ENCODE results near the gene FAH. TPM values are rescaled to one million over a fixed set of nuclear protein-coding genes. Genes with fewer than 3 reads are reported as not detected.

Gene FAH
- total and polyA plus RNA-seq, 2 donors (not counting 3 experiments of a cell fraction or from before 2014, with no cell fraction given), result 18.2 to 18.7 TPM

- POLR2A ChIA-PET, result no interaction called here
- no TSS peak for BruUV-seq (replicated peaks)
These were observed 64.6 kb downstream of the FAH start for GRCh38 chr15:80217327-80217900.

More at GRCh38 chr15:80217327-80217900, 64.6 kb downstream of the FAH start:
- intact Hi-C loops (cut with micrococcal nuclease), result no loop called here
- no peaks in the 10 kb centered on the region for H3K9me3 ChIP-seq (replicated peaks; ENCODE audit: control insufficient read depth, insufficient read depth, low read length)
- H3K79me2 ChIP-seq (ENCODE audit: control insufficient read depth, insufficient read depth, low read length), result no peaks in the 10 kb centered on the region
- FAIRE-seq (no peak), DNase-seq (ENCODE audit: low read depth, low spot score) (no peak)
- CTCF ChIA-PET, result interaction anchor here (1.3 kb wide), 1 partner anchor 18 kb away, joined by 3 read pairs; no protein-coding TSS in a partner anchor
- H3K4me1 ChIP-seq (ENCODE audit: control insufficient read depth, extremely low read depth, insufficient read depth, low read length), result no peaks in the 10 kb centered on the region
- H3K4me3 ChIP-seq (replicated peaks in 1 of 3; ENCODE audit: insufficient read depth in 1 of 3, low read depth in 1 of 3, low read length in 3 of 3), result no peak overlapping the region
- H2AFZ ChIP-seq (ENCODE audit: low read depth, low read length), result no peak overlapping the region
- H3K27ac ChIP-seq (ENCODE audit: insufficient read depth, low read depth, low read length), result no peak overlapping the region
- no peak overlapping the region for H3K4me2 ChIP-seq (ENCODE audit: insufficient read depth, low read length)
- dilution Hi-C loops (cut with MboI; ENCODE audit: extremely low pct_ligation_motif_present, low sequenced_read_pairs), result no loop called here
- TF ChIP-seq JUN (IDR thresholded peaks at IDR 0.05; ENCODE audit: borderline replicate concordance, insufficient read depth, insufficient read length, low read depth), result no peak
- TF ChIP-seq GATA2 (IDR thresholded peaks at IDR 0.05; ENCODE audit: insufficient read depth, insufficient read length, low read depth, low read length), result no peak
- TF ChIP-seq FOS (IDR thresholded peaks at IDR 0.05; ENCODE audit: borderline replicate concordance, insufficient read depth, low read length), result no peak
- no peak for TF ChIP-seq POLR2AphosphoS5 (IDR thresholded peaks at IDR 0.05; ENCODE audit: insufficient read depth, low read depth, low read length)
- TF ChIP-seq POLR2A (IDR thresholded peaks at IDR 0.05; ENCODE audit: low read depth, low read length), result no peak
- no peak for TF ChIP-seq MAX (IDR thresholded peaks at IDR 0.05; ENCODE audit: insufficient read depth, insufficient read length)
- TF ChIP-seq MYC (IDR thresholded peaks at IDR 0.05; ENCODE audit: low read depth, low read length), result no peak
- no peak for TF ChIP-seq CTCF (IDR thresholded peaks at IDR 0.05; ENCODE audit: extremely low read depth in 1 of 2, insufficient read depth in 1 of 2, low read depth in 1 of 2, low read length in 2 of 2)
- no peak for TF ChIP-seq EZH2 (IDR thresholded peaks at IDR 0.05; ENCODE audit: borderline replicate concordance, low read depth, low read length, severe bottlenecking)
- no peaks in the 10 kb centered on the region for H3K36me3 ChIP-seq (ENCODE audit: control insufficient read depth in 2 of 2, extremely low read depth in 1 of 2, insufficient read depth in 2 of 2, low read length in 2 of 2)
- H3K9ac ChIP-seq (replicated peaks; ENCODE audit: extremely low read depth, insufficient read depth, low read length), result no peak overlapping the region
- no peaks in the 10 kb centered on the region for H4K20me1 ChIP-seq (replicated peaks; ENCODE audit: control insufficient read depth, extremely low read depth, insufficient read depth, low read length)
- H3K9me1 ChIP-seq (replicated peaks; ENCODE audit: control insufficient read depth, extremely low read depth, insufficient read depth, low read length), result no peaks in the 10 kb centered on the region
- H3K27me3 ChIP-seq (ENCODE audit: control insufficient read depth in 2 of 2, insufficient read depth in 2 of 2, low read length in 2 of 2), result no peaks in the 10 kb centered on the region

Data from endothelial cell of umbilical vein (primary cell).